ENCODE measurements around the gene NRAP.

Gene NRAP

GRCh38 chr10:113711142-113711541, 47.3 kb upstream of the NRAP start:
- TF ChIP-seq FOXM1 (IDR thresholded peaks at IDR 0.05; ENCODE audit: borderline replicate concordance, low read depth) (no peak), TEAD4 (IDR thresholded peaks at IDR 0.05) (no peak), YY1 (IDR thresholded peaks at IDR 0.05; ENCODE audit: low read depth) (no peak), TCF12 (IDR thresholded peaks at IDR 0.05; ENCODE audit: low read depth) (no peak), ZBTB7A (IDR thresholded peaks at IDR 0.05; ENCODE audit: low read depth) (no peak), USF1 (IDR thresholded peaks at IDR 0.05) (no peak), TAF1 (IDR thresholded peaks at IDR 0.05; ENCODE audit: low read depth) (no peak), NFIC (IDR thresholded peaks at IDR 0.05) (no peak), CREB1 (IDR thresholded peaks at IDR 0.05; ENCODE audit: low read depth) (no peak), RAD21 (IDR thresholded peaks at IDR 0.05; ENCODE audit: low read depth) (no peak), EP300 (IDR thresholded peaks at IDR 0.05; ENCODE audit: borderline replicate concordance) (no peak), MAX (IDR thresholded peaks at IDR 0.05) (no peak), CEBPB (IDR thresholded peaks at IDR 0.05) (no peak), EGR1 (IDR thresholded peaks at IDR 0.05) (no peak)
- TF ChIP-seq, protein P1, sequence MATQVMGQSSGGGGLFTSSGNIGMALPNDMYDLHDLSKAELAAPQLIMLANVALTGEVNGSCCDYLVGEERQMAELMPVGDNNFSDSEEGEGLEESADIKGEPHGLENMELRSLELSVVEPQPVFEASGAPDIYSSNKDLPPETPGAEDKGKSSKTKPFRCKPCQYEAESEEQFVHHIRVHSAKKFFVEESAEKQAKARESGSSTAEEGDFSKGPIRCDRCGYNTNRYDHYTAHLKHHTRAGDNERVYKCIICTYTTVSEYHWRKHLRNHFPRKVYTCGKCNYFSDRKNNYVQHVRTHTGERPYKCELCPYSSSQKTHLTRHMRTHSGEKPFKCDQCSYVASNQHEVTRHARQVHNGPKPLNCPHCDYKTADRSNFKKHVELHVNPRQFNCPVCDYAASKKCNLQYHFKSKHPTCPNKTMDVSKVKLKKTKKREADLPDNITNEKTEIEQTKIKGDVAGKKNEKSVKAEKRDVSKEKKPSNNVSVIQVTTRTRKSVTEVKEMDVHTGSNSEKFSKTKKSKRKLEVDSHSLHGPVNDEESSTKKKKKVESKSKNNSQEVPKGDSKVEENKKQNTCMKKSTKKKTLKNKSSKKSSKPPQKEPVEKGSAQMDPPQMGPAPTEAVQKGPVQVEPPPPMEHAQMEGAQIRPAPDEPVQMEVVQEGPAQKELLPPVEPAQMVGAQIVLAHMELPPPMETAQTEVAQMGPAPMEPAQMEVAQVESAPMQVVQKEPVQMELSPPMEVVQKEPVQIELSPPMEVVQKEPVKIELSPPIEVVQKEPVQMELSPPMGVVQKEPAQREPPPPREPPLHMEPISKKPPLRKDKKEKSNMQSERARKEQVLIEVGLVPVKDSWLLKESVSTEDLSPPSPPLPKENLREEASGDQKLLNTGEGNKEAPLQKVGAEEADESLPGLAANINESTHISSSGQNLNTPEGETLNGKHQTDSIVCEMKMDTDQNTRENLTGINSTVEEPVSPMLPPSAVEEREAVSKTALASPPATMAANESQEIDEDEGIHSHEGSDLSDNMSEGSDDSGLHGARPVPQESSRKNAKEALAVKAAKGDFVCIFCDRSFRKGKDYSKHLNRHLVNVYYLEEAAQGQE (IDR thresholded peaks at IDR 0.05; ENCODE audit: low read depth): no peak

DNA sequence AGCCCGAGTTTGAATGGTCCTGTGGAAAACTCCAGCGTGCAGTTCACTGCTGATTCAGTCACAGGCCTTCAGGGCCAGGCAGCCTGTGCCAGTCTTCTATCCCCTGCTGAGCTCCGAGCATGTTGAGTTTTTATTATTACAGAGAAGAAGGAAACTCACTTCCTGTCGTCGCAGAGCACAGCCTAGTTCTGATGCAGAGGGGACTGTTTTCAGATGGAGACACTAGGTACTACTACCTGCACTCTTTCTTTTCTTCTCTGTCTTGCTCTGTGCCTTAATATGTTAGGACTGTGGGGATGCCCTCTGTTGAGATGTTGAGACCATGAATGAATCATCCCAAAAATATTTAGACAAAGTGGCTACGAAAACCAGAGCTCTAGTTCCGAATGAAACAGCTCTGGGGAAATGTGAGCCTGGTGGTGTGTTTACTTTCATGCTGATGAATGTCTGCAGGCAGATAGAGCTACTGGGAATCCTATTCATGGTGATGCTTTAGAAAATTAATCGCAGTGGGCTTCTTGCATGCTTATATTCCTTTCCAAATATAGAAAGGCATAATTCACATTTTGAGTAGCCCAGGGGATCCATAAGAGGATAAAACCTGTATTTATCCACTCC, 45.5 kb upstream of the NRAP start:
- TF ChIP-seq ZBTB7A (IDR thresholded peaks at IDR 0.05; ENCODE audit: low read depth) (no peak), MAX (IDR thresholded peaks at IDR 0.05) (no peak), RAD21 (IDR thresholded peaks at IDR 0.05; ENCODE audit: low read depth) (no peak), CEBPB (IDR thresholded peaks at IDR 0.05) (no peak), YY1 (IDR thresholded peaks at IDR 0.05; ENCODE audit: low read depth) (no peak), NFIC (IDR thresholded peaks at IDR 0.05) (no peak), CREB1 (IDR thresholded peaks at IDR 0.05; ENCODE audit: low read depth) (no peak)
- TF ChIP-seq, protein P1 (IDR thresholded peaks at IDR 0.05; ENCODE audit: low read depth): no peak

DNA sequence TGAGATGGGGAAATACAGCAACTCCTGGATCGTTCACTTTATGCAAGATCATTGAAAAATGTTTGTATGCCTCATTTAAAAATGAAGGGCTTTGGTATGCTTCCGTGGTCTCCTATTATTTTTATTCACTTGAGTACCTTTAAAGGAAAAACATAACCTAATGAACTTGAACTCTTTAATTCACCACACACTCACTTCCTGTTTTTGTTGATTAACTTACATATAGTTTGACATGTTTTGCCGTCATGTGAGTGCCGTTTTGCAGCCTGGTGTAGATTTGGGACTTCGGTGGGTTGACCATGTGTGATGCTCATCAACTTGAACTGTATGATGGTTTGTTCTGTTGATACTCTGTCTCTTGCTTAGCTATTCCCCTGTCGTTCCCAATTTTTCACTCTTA, 44.8 kb upstream of the NRAP start:
- no peak for TF ChIP-seq NFIC (IDR thresholded peaks at IDR 0.05)
- no peak for TF ChIP-seq CEBPB (IDR thresholded peaks at IDR 0.05)
- no peak for TF ChIP-seq MAX (IDR thresholded peaks at IDR 0.05)

- TF ChIP-seq CEBPB (IDR thresholded peaks at IDR 0.05): no peak
- TF ChIP-seq TEAD4 (IDR thresholded peaks at IDR 0.05): no peak
- TF ChIP-seq TAF1 (IDR thresholded peaks at IDR 0.05; ENCODE audit: low read depth): no peak
- TF ChIP-seq EGR1 (IDR thresholded peaks at IDR 0.05): no peak
- no peak for TF ChIP-seq USF1 (IDR thresholded peaks at IDR 0.05)
- no peak for TF ChIP-seq NFIC (IDR thresholded peaks at IDR 0.05)
- TF ChIP-seq CREB1 (IDR thresholded peaks at IDR 0.05; ENCODE audit: low read depth): no peak
- TF ChIP-seq ZBTB7A (IDR thresholded peaks at IDR 0.05; ENCODE audit: low read depth): no peak
- no peak for TF ChIP-seq TCF12 (IDR thresholded peaks at IDR 0.05; ENCODE audit: low read depth)
- no peak for TF ChIP-seq YY1 (IDR thresholded peaks at IDR 0.05; ENCODE audit: low read depth)
- TF ChIP-seq EP300 (IDR thresholded peaks at IDR 0.05; ENCODE audit: borderline replicate concordance): no peak
- TF ChIP-seq, protein P1 (IDR thresholded peaks at IDR 0.05; ENCODE audit: low read depth): no peak
- no peak for TF ChIP-seq MAX (IDR thresholded peaks at IDR 0.05)
- TF ChIP-seq FOXM1 (IDR thresholded peaks at IDR 0.05; ENCODE audit: borderline replicate concordance, low read depth): no peak
- no peak for TF ChIP-seq RAD21 (IDR thresholded peaks at IDR 0.05; ENCODE audit: low read depth)
These were observed 42.8 kb upstream of the NRAP start for GRCh38 chr10:113706623-113707022.

Data from Ishikawa (cell line).